ENCODE data around the gene ARHGEF33. TPM values are rescaled to one million over a fixed set of nuclear protein-coding genes. Genes with fewer than 3 reads are reported as not detected.

Gene ARHGEF33
- total RNA-seq, 1 experiment from 2014 or later: 0.41 TPM

- no peak for TF ChIP-seq SIN3A (IDR thresholded peaks at IDR 0.05; ENCODE audit: borderline replicate concordance, insufficient read depth, low read depth, low read length)
- TF ChIP-seq CTCF (IDR thresholded peaks at IDR 0.05): no peak
- TF ChIP-seq REST (IDR thresholded peaks at IDR 0.05; ENCODE audit: insufficient read depth in 1 of 2, low read depth in 2 of 2, low read length in 1 of 2): no peak
- no peak for TF ChIP-seq TCF7L2 (IDR thresholded peaks at IDR 0.05; ENCODE audit: low read depth, low read length)
- no peak for TF ChIP-seq POLR2AphosphoS5 (IDR thresholded peaks at IDR 0.05; ENCODE audit: low read depth, low read length)
- H3K4me1 ChIP-seq (ENCODE audit: control insufficient read depth, insufficient read depth, low read length): no peaks in the 10 kb centered on the region
- DNase-seq (ENCODE audit: low read depth, low spot score) (no peak), ATAC-seq (no peak)
- intact Hi-C loops (cut with micrococcal nuclease; ENCODE audit: unreplicated experiment): no loop called here
- H3K9me3 ChIP-seq (ENCODE audit: control insufficient read depth, insufficient read depth, low read depth, low read length): no peaks in the 10 kb centered on the region
- H3K27ac ChIP-seq (ENCODE audit: low read length): no peak overlapping the region
- no TSS peak for BruUV-seq (replicated peaks)
- H3K27me3 ChIP-seq (ENCODE audit: control insufficient read depth, insufficient read depth, low read length): no peaks in the 10 kb centered on the region; the same call in 1 of the 2 replicates
- in situ Hi-C loops (cut with HindIII; ENCODE audit: low pct_unique_long_range_greater_than_20kb, low sequenced_read_pairs): no loop called here
- ChIA-PET POLR2A (interaction anchor here (0.7 kb wide), 1 partner anchor 42 kb away, joined by 4 read pairs; no protein-coding TSS in a partner anchor), CTCF (no interaction called here)
- no peaks in the 10 kb centered on the region for H3K36me3 ChIP-seq (ENCODE audit: control insufficient read depth, insufficient read depth, low read length)
- H3K4me3 ChIP-seq (ENCODE audit: low read depth in 2 of 2, low read length in 2 of 2): no peak overlapping the region
Observed at GRCh38 chr2:38898256-38898655, 8.6 kb downstream of the ARHGEF33 start.

GRCh38 chr2:38900726-38901125, 11.1 kb downstream of the ARHGEF33 start:
- no peak overlapping the region for H3K27ac ChIP-seq (ENCODE audit: low read length)
- no peaks in the 10 kb centered on the region for H3K9me3 ChIP-seq (ENCODE audit: control insufficient read depth, insufficient read depth, low read depth, low read length)
- CTCF ChIA-PET: interaction anchor here (1.5 kb wide), 1 partner anchor 329 kb away, joined by 3 read pairs; no protein-coding TSS in a partner anchor
- no peak for DNase-seq (ENCODE audit: low read depth, low spot score)
- no peaks in the 10 kb centered on the region for H3K36me3 ChIP-seq (ENCODE audit: control insufficient read depth, insufficient read depth, low read length)
- intact Hi-C loops (cut with micrococcal nuclease; ENCODE audit: unreplicated experiment) (no loop called here), in situ Hi-C loops (cut with HindIII; ENCODE audit: low pct_unique_long_range_greater_than_20kb, low sequenced_read_pairs) (no loop called here)
- TF ChIP-seq CTCF (IDR thresholded peaks at IDR 0.05): no peak
- no peak for TF ChIP-seq POLR2AphosphoS5 (IDR thresholded peaks at IDR 0.05; ENCODE audit: low read depth, low read length)
- no peak for TF ChIP-seq TCF7L2 (IDR thresholded peaks at IDR 0.05; ENCODE audit: low read depth, low read length)
- no peak for TF ChIP-seq REST (IDR thresholded peaks at IDR 0.05; ENCODE audit: insufficient read depth in 1 of 2, low read depth in 2 of 2, low read length in 1 of 2)
- no peak for TF ChIP-seq SIN3A (IDR thresholded peaks at IDR 0.05; ENCODE audit: borderline replicate concordance, insufficient read depth, low read depth, low read length)
- H3K4me3 ChIP-seq (ENCODE audit: low read depth in 2 of 2, low read length in 2 of 2): no peak overlapping the region
- ATAC-seq: no peak
- no peaks in the 10 kb centered on the region for H3K4me1 ChIP-seq (ENCODE audit: control insufficient read depth, insufficient read depth, low read length)
- no TSS peak for BruUV-seq (replicated peaks)
- no peaks in the 10 kb centered on the region; the same call in 1 of the 2 replicates for H3K27me3 ChIP-seq (ENCODE audit: control insufficient read depth, insufficient read depth, low read length)
- POLR2A ChIA-PET: no interaction called here
